ENCODE measurements around the gene MMP13.

GRCh38 chr11:102950622-102951081 lies 4.9 kb downstream of the MMP13 start:
- TF ChIP-seq EZH2 (IDR thresholded peaks at IDR 0.05; ENCODE audit: insufficient read depth, poor library complexity, severe bottlenecking): no peak
- no peak for TF ChIP-seq EZH2phosphoT487 (IDR thresholded peaks at IDR 0.05; ENCODE audit: insufficient read depth, low read depth)

Measured in GM23248 (cell line).